ENCODE measurements around the gene CLCN1.
"Not testable (repeated sequence)": the region's sequence is repeated elsewhere in the genome, so short reads cannot be mapped to it uniquely, and the experiment has no call there.

The CLCN1 gene

GRCh38 chr7:143286522-143286890 is 29.4 kb upstream of the CLCN1 start:
- no peak overlapping the region for H3K4me3 ChIP-seq (replicated peaks; ENCODE audit: low read depth, low read length)
- TF ChIP-seq CTCF (IDR thresholded peaks at IDR 0.05; ENCODE audit: low read length, missing control alignments), result no peak

DNA sequence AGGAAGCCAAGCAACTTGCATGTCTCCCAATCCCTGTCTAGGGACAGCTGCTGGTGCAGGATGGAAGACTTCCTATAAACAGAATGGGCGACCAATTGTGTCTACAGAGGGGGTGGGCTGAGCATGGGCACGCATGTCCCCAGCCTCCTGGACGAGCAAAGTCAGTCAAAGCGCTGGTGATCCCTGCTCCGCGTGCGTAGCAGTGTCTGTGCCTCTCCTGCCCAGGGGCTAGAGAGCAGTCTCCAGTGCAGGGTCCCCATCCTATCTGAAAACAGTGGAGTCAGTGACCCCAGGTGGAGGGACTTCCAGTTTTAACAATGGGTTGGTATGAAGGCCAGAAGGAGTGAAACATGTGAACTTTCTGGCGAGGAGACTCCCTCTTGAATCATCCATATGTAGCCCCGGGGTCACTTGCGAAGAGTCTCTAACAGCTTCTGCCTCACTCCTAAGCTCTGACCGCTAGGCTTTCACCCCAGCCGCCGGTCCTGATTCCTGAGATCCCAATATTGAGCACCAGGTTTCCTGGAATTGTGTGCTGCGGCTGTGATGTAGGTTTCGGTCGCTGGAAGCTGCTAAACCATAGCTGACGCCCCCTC is 28.5 kb upstream of the CLCN1 start:
- no peak for DNase-seq (ENCODE audit: low read depth)
- H3K4me3 ChIP-seq (replicated peaks; ENCODE audit: low read depth, low read length), result peak overlapping the region; percentile 86
- no peak for TF ChIP-seq CTCF (IDR thresholded peaks at IDR 0.05; ENCODE audit: low read length, missing control alignments)

More at GRCh38 chr7:143286522-143286890, 29.4 kb upstream of the CLCN1 start:
- DNase-seq (ENCODE audit: low read depth), result no peak

DNA sequence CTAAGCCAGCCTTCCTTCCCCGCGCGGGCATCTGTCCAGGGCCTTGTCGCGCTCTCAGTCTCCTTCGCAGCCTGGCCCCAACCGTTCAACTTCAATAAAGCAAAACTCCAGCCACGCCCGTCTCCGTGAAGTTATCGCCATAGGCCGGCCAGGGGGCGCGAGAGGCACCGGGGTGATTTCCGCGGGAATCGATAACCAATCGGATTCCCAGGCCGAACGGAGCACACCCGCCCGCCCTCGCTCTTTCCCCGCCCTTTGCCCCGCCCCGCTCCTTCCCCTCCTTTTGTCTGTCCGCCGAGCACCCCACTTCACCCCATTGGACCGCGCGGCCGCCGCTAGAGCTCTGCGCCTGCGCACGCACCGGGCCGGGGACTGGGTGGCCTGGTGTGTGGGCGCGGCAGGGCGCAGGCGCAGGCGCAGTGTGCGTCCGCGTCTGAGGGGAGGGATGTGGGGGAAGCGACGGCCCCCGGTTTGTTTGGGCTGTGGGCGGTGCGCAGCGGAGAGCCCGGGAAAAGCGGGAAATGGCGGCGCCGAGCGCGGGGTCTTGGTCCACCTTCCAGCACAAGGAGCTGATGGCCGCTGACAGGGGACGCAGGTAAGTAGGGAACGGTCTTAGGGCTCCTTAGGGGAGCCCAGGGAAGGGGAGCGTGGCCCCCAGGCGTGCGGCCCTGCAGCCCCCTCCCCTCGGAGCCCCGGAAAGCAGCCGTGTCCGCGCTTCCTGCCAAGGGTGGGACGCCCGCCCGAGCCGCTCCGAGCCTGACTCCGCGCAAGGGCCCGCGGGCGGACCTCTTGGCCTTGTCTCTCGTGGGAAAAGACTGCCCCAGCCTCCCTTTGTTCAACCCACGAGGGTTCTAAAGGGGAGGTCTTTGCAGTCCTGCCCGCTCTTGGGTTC is 27.7 kb upstream of the CLCN1 start, which contains the start of gene CASP2:
TSS of gene CASP2 (plus strand) at position 417 of the 892 bp plus-strand sequence. CDS start at position 522, 105 bp downstream.
- DNase-seq (ENCODE audit: low read depth), result peak; percentile 97
- peak within 1 kb of the TSS; percentile 86 for H3K4me3 ChIP-seq (replicated peaks; ENCODE audit: low read depth, low read length)
- peak; percentile 22 for TF ChIP-seq CTCF (IDR thresholded peaks at IDR 0.05; ENCODE audit: low read length, missing control alignments)

GRCh38 chr7:143288836-143289235 is 27.1 kb upstream of the CLCN1 start:
- TF ChIP-seq CTCF (IDR thresholded peaks at IDR 0.05; ENCODE audit: low read length, missing control alignments), result no peak
- H3K4me3 ChIP-seq (replicated peaks; ENCODE audit: low read depth, low read length), result peak overlapping the region; percentile 86
- no peak for DNase-seq (ENCODE audit: low read depth)

DNA sequence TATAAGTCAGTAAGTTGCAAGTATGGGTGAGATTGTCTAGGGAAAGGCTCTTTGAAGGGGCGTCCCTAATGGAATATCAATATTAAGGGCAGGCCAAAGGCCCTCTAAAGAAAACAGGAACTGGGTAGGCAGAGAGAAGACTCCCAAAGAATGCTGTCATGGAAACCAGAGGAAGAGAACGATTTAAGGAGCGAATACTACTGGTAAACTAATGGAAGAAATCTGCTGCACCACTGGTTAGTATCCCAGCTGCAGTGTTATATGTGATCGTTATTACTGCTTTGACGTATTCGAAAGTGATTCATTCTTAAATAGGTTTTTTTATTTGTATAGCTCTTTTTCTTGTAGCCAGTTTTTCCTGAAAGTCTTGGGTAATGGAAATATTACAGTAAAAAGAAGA is 26.5 kb upstream of the CLCN1 start:
- no peak for DNase-seq (ENCODE audit: low read depth)
- TF ChIP-seq CTCF (IDR thresholded peaks at IDR 0.05; ENCODE audit: low read length, missing control alignments), result no peak
- H3K4me3 ChIP-seq (replicated peaks; ENCODE audit: low read depth, low read length), result peak overlapping the region; percentile 86

DNA sequence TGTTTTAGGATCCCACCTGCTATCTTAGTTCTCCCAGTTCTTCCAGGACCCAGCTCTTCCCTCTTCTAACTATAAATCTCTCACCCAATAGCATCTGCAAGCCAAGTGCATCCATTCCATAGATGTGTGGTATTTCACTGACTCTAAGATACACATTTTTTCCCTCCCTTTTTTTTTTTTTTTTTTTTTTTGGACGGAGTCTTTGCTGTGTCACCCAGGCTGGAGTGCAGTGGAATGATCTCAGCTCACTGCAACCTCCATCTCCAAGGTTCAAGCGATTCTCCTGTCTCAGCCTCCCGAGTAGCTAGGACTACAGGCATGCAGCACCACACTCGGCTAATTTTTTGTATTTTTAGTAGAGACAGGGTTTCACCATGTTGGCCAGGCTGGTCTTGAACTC is 26.0 kb upstream of the CLCN1 start:
- H3K4me3 ChIP-seq (replicated peaks; ENCODE audit: low read depth, low read length), result peak overlapping the region; percentile 86
- DNase-seq (ENCODE audit: low read depth), result not testable (repeated sequence)

DNA sequence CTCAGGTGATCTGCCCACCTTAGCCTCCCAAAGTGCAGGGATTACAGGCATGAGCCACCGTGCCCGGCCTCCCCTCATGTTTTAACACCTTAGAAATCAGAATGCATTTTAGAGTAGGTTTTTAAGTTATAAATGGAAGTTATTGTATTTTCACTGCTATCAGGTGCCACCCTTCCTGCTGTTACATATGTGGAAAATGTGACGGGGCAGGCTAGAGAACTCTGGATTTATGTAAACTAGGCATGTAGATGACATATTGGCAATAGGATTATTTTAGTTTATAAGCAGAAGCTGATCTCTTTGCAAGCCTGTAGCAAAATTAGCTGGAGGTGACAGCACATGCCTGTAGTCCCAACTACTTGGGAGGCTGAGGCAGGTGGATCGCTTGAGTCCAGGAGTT is 25.6 kb upstream of the CLCN1 start:
- TF ChIP-seq CTCF (IDR thresholded peaks at IDR 0.05; ENCODE audit: low read length, missing control alignments), result no peak
- DNase-seq (ENCODE audit: low read depth), result no peak
- H3K4me3 ChIP-seq (replicated peaks; ENCODE audit: low read depth, low read length), result no peak overlapping the region
